B cell (primary cell): ENCODE results near the gene PACSIN1. TPM values are rescaled to one million over a fixed set of nuclear protein-coding genes. Genes with fewer than 3 reads are reported as not detected.

Experiments
- ATAC-seq: fragments of 200-7000 bp; cut with Tn5 transposase; one replicate; pipeline ENCODE4 v1.10.0; 2021; ENCODE audit warnings: low read depth, mild to moderate bottlenecking, moderate number of reproducible peaks, moderate library complexity
- CTCF ChIA-PET: fragments of 350-600 bp; sonication (Branson Sonifier 250); formaldehyde crosslinking; loops from one replicate; lab custom pipeline; 2021; ENCODE audit warnings: antibody characterized with exemption, inconsistent platforms; lab: Charles Lee
- POLR2A ChIA-PET: fragments of 350-600 bp; sonication (Branson Sonifier 250); formaldehyde crosslinking; loops from one replicate; lab custom pipeline; 2021; ENCODE audit warnings: antibody characterized with exemption; lab: Charles Lee
- DNase-seq: peaks from one replicate; pipeline ENCODE4 v3.0.0; 2013
- H2AFZ ChIP-seq: 2 replicates; pipeline ENCODE4 v1.6.1; 2012; ENCODE audit warnings: mild to moderate bottlenecking, low read depth, low read length; ENCODE audit not compliant: insufficient read depth, poor library complexity, severe bottlenecking
- H3K27ac ChIP-seq, 2 donors: 1 replicate in 1 of 2; 2 replicates in 1 of 2; pipeline ENCODE4 v1.5.1; 2012 to 2013; ENCODE audit warnings: low read length in 2 of 2, mild to moderate bottlenecking in 2 of 2, moderate library complexity in 1 of 2
- H3K27me3 ChIP-seq, 4 experiments: fragments of 200-600 bp in 1 of 4; sonication (generic) in 1 of 4; replicated peaks in 1 of 4; 1 replicate in 2 of 4; 2 replicates in 2 of 4; pipeline versions ENCODE4 v1.6.1 to v1.7.0; 2013 to 2016; ENCODE audit warnings: low read length in 3 of 4, mild to moderate bottlenecking in 2 of 4, mixed read lengths in 1 of 4, moderate library complexity in 1 of 4; ENCODE audit not compliant: insufficient read depth in 4 of 4, control insufficient read depth in 3 of 4; ENCODE audit errors: control extremely low read depth in 1 of 4
- H3K36me3 ChIP-seq, 2 experiments: replicated peaks in 1 of 2; 1 replicate in 1 of 2; 2 replicates in 1 of 2; pipeline versions ENCODE4 v1.6.1 to v1.7.1; 2013; ENCODE audit warnings: low read length in 1 of 2; ENCODE audit not compliant: insufficient read depth in 2 of 2, control insufficient read depth in 1 of 2; ENCODE audit errors: control extremely low read depth in 1 of 2, extremely low read depth in 1 of 2
- H3K4me1 ChIP-seq, 2 donors: fragments of 200-600 bp in 1 of 2; sonication (generic) in 1 of 2; 1 replicate in 1 of 2; 2 replicates in 1 of 2; pipeline versions ENCODE4 v1.5.1 to v1.6.1; 2013 to 2017; ENCODE audit warnings: low read length in 2 of 2; ENCODE audit not compliant: control insufficient read depth in 2 of 2, insufficient read depth in 2 of 2
- H3K4me2 ChIP-seq: replicated peaks from 2 replicates; pipeline ENCODE3; 2012; ENCODE audit warnings: mild to moderate bottlenecking, low read depth, low read length; ENCODE audit not compliant: poor library complexity, severe bottlenecking
- H3K4me3 ChIP-seq, 5 experiments: fragments of 200-600 bp in 1 of 5; sonication (generic) in 1 of 5; 1 replicate in 3 of 5; 2 replicates in 2 of 5; pipeline versions ENCODE4 v1.5.1 to v1.7.0; 2011 to 2016; ENCODE audit warnings: low read length in 4 of 5, mild to moderate bottlenecking in 4 of 5, low read depth in 2 of 5, control low read depth in 1 of 5, moderate library complexity in 1 of 5; ENCODE audit not compliant: insufficient read depth in 1 of 5; ENCODE audit errors: control extremely low read depth in 1 of 5, extremely low read depth in 1 of 5
- H3K79me2 ChIP-seq: fragments of 200-600 bp; sonication (generic); one replicate; pipeline ENCODE4 v1.6.0; 2016; ENCODE audit warnings: low read length; ENCODE audit not compliant: control insufficient read depth, insufficient read depth
- H3K9ac ChIP-seq: fragments of 200-600 bp; sonication (generic); 2 replicates; pipeline ENCODE4 v1.6.1; 2017; ENCODE audit warnings: mild to moderate bottlenecking, low read length, moderate library complexity
- H3K9me3 ChIP-seq, 3 donors: one replicate each; pipeline versions ENCODE4 v1.6.1 to v1.7.1; 2013; ENCODE audit warnings: low read length in 2 of 3; ENCODE audit not compliant: control insufficient read depth in 2 of 3, insufficient read depth in 1 of 3; ENCODE audit errors: control extremely low read depth in 1 of 3
- H4K20me1 ChIP-seq: 2 replicates; pipeline ENCODE4 v1.6.0; 2012; ENCODE audit warnings: mild to moderate bottlenecking, low read length; ENCODE audit not compliant: insufficient read depth, control insufficient read depth, poor library complexity, severe bottlenecking
- H3K27ac Mint-ChIP-seq: one replicate; pipeline ENCODE4 v1.8.0; 2021; ENCODE audit warnings: mixed read lengths
- H3K27me3 Mint-ChIP-seq: one replicate; pipeline ENCODE4 v1.8.0; 2021; ENCODE audit warnings: mixed read lengths
- H3K4me1 Mint-ChIP-seq: one replicate; pipeline ENCODE4 v1.8.0; 2021; ENCODE audit warnings: mixed read lengths
- H3K4me3 Mint-ChIP-seq: one replicate; pipeline ENCODE4 v1.8.0; 2021; ENCODE audit warnings: mixed read lengths
- H3K9me3 Mint-ChIP-seq: one replicate; pipeline ENCODE4 v1.8.0; 2022; ENCODE audit warnings: mixed read lengths; ENCODE audit not compliant: insufficient read depth
- EZH2 ChIP-seq: IDR thresholded peaks from 2 replicates; pipeline ENCODE4 v1.6.1; 2012; ENCODE audit warnings: borderline replicate concordance, low read depth, mild to moderate bottlenecking, moderate library complexity, low read length; ENCODE audit not compliant: insufficient read depth, poor library complexity, severe bottlenecking
- WGBS: methylation state at CpG from one replicate; pipeline ENCODE4 v1.1.5; 2013; ENCODE audit warnings: missing lambda C conversion rate; ENCODE audit not compliant: insufficient coverage; 5-methylcytosine and 5-hydroxymethylcytosine counted together
- intact Hi-C: fragments of 100-400 bp; cut with micrococcal nuclease; formaldehyde crosslinking; loops from one replicate; pipeline ENCODE4 v1.10.0; 2022
- polyA plus RNA-seq: library from polyadenylated mRNA; depleted of rRNA; stranded (reverse); fragments of >200 nt; gene quantifications from 2 replicates; pipeline ENCODE4 v1.2.3, GENCODE V29; 2012
- total RNA-seq, 2 donors: library from RNA; stranded (reverse); fragments of 120-200 nt in 1 of 2; gene quantifications; 1 replicate in 1 of 2; 2 replicates in 1 of 2; pipeline versions ENCODE4 v1.2.3 to v1.2.4, GENCODE V29; 2013 to 2022
- TF ChIP-seq, protein P1 (sequence below): fragments of 200-600 bp; IDR thresholded peaks from one replicate; pipeline ENCODE4 v1.8.0; 2022; ENCODE audit warnings: antibody characterized with exemption, mild to moderate bottlenecking

The PACSIN1 gene
- total and polyA plus RNA-seq, 2 donors (not counting 1 experiment from before 2014, with no cell fraction given), result 0.18 to 0.20 TPM

DNA sequence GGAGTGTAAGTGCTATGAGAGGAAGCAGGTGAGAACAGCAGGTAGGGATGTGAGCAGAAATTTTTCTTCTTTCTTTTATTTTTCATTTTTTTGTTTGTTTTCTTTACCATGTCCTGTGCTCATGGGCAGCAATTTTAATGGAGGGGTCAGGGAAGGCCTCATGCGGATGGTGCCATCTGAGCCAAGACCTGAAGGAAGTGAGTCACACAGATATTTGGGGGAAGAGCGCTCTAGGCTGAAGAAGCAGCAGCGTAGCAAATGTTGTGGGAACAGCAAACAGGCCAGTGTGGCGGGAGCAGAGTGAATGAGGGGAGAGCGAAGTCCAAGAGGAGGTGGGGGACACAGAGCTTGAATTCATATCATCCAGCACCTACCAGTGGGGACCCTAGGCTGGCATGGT lies 77.5 kb downstream of the PACSIN1 start:
- Histone ChIP-seq H3K9me3 (no peaks in the 10 kb centered on the region), H3K4me3 (no peak overlapping the region), H3K27ac (no peak overlapping the region), H3K4me1 (no peaks in the 10 kb centered on the region), H3K9ac (no peak overlapping the region), H3K27me3 (no peaks in the 10 kb centered on the region), H3K4me2 (no peak overlapping the region), H2AFZ (no peak overlapping the region), H4K20me1 (no peaks in the 10 kb centered on the region), H3K79me2 (no peaks in the 10 kb centered on the region), H3K36me3 (no peaks in the 10 kb centered on the region)
- no peaks in the 10 kb centered on the region for H3K9me3 Mint-ChIP-seq
- no peaks in the 10 kb centered on the region for H3K4me1 Mint-ChIP-seq
- DNase-seq (no peak), ATAC-seq (no peak)
- TF ChIP-seq EZH2, result no peak
- ChIA-PET CTCF (no interaction called here), POLR2A (no interaction called here)
- H3K27me3 Mint-ChIP-seq, result no peaks in the 10 kb centered on the region
- intact Hi-C loops, result no loop called here
- H3K4me3 Mint-ChIP-seq, result no peak overlapping the region
- no peak overlapping the region for H3K27ac Mint-ChIP-seq
- WGBS, result 92% methylated on average over 3 of the region's 5 CpGs

DNA sequence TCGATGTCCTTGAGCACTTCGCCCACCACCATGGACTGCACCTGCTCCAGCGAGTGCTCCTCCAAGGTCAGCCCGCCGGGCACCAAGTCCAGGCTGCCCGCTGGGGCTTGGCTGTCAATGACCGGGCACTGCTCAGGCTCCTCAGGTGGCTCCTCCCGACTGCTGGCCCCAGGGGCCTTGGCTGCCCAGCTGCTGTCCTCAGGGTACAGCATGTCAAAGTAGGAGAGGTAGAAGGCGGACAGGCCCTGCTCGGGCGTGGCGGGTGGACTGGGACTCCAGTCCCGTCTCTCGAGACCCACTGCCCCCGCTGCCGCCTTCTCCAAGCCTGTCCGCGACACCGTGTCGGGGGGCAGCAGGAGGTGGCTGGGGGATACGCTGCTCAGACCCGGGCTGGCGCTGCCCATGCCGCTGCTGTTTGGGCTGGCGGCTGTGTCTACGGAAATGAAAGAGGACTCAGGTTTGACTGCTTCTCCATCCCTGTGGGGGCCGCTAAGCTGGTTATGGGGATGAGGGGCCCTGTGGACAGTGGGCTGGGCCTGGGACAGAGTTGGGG lies 78.3 kb downstream of the PACSIN1 start:
- H2AFZ ChIP-seq, result no peak overlapping the region
- Mint-ChIP-seq H3K4me1 (no peaks in the 10 kb centered on the region), H3K27ac (no peak overlapping the region), H3K27me3 (no peaks in the 10 kb centered on the region), H3K9me3 (no peaks in the 10 kb centered on the region), H3K4me3 (no peak overlapping the region)
- no peak overlapping the region for H3K27ac ChIP-seq
- no peaks in the 10 kb centered on the region for H4K20me1 ChIP-seq
- no peaks in the 10 kb centered on the region for H3K4me1 ChIP-seq
- DNase-seq, result no peak
- ATAC-seq, result no peak
- ChIA-PET POLR2A (no interaction called here), CTCF (no interaction called here)
- no peak overlapping the region for H3K4me3 ChIP-seq
- no peak overlapping the region for H3K4me2 ChIP-seq
- no peaks in the 10 kb centered on the region for H3K79me2 ChIP-seq
- H3K36me3 ChIP-seq, result no peaks in the 10 kb centered on the region
- intact Hi-C loops, result no loop called here
- no peaks in the 10 kb centered on the region for H3K9me3 ChIP-seq
- no peak overlapping the region for H3K9ac ChIP-seq
- H3K27me3 ChIP-seq, result no peaks in the 10 kb centered on the region
- TF ChIP-seq, protein P1, sequence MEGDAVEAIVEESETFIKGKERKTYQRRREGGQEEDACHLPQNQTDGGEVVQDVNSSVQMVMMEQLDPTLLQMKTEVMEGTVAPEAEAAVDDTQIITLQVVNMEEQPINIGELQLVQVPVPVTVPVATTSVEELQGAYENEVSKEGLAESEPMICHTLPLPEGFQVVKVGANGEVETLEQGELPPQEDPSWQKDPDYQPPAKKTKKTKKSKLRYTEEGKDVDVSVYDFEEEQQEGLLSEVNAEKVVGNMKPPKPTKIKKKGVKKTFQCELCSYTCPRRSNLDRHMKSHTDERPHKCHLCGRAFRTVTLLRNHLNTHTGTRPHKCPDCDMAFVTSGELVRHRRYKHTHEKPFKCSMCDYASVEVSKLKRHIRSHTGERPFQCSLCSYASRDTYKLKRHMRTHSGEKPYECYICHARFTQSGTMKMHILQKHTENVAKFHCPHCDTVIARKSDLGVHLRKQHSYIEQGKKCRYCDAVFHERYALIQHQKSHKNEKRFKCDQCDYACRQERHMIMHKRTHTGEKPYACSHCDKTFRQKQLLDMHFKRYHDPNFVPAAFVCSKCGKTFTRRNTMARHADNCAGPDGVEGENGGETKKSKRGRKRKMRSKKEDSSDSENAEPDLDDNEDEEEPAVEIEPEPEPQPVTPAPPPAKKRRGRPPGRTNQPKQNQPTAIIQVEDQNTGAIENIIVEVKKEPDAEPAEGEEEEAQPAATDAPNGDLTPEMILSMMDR, result no peak
- TF ChIP-seq EZH2, result no peak
- WGBS, result 97% methylated on average over 27 of the region's 27 CpGs
